Lung (tissue), 12 donors: ENCODE data around the gene TLE2. TPM values are rescaled to one million over a fixed set of nuclear protein-coding genes. Genes with fewer than 3 reads are reported as not detected.
"Not testable (repeated sequence)": the region's sequence is repeated elsewhere in the genome, so short reads cannot be mapped to it uniquely, and the experiment has no call there.

Source experiments
- ATAC-seq: fragments of 200-7000 bp; cut with Tn5 transposase; one replicate; pipeline ENCODE4 v1.9.1; 2020; ENCODE audit warnings: moderate number of reproducible peaks; ENCODE audit not compliant: insufficient read depth, low FRiP score
- DNase-seq, 3 donors: peaks; one replicate each; pipeline ENCODE4 v3.0.0-alpha.2; 2013 to 2017
- H3K27ac ChIP-seq, 2 donors: one replicate each; pipeline ENCODE4 v1.5.1; 2013; ENCODE audit warnings: mild to moderate bottlenecking in 2 of 2, moderate library complexity in 2 of 2, control low read depth in 1 of 2, inconsistent platforms in 1 of 2, low read depth in 1 of 2, low read length in 1 of 2
- H3K27me3 ChIP-seq, 3 donors: one replicate each; pipeline ENCODE4 v1.5.1; 2013; ENCODE audit warnings: low read length in 2 of 3; ENCODE audit not compliant: control insufficient read depth in 3 of 3, insufficient read depth in 3 of 3
- H3K36me3 ChIP-seq, 4 donors: one replicate each; pipeline ENCODE4 v1.5.1; 2013; ENCODE audit warnings: low read length in 4 of 4, mild to moderate bottlenecking in 1 of 4, moderate library complexity in 1 of 4; ENCODE audit not compliant: control insufficient read depth in 4 of 4, insufficient read depth in 4 of 4
- H3K4me1 ChIP-seq, 5 donors: one replicate each; pipeline ENCODE4 v1.5.1; 2013; ENCODE audit warnings: low read length in 5 of 5, mild to moderate bottlenecking in 2 of 5, moderate library complexity in 1 of 5; ENCODE audit not compliant: control insufficient read depth in 5 of 5, insufficient read depth in 5 of 5
- H3K4me3 ChIP-seq: one replicate; pipeline ENCODE4 v1.5.1; 2013; ENCODE audit warnings: mild to moderate bottlenecking, control low read depth, moderate library complexity
- H3K9ac ChIP-seq, 2 donors: one replicate each; pipeline ENCODE4 v1.5.1; 2013; ENCODE audit warnings: low read length in 2 of 2, control low read depth in 1 of 2; ENCODE audit not compliant: insufficient read depth in 1 of 2
- H3K9me3 ChIP-seq, 4 donors: one replicate each; pipeline ENCODE4 v1.5.1; 2013; ENCODE audit warnings: low read length in 3 of 4, mild to moderate bottlenecking in 1 of 4, moderate library complexity in 1 of 4; ENCODE audit not compliant: control insufficient read depth in 4 of 4, insufficient read depth in 3 of 4
- CTCF ChIP-seq: IDR thresholded peaks from 2 replicates; pipeline ENCODE4 v1.5.1; 2012; ENCODE audit warnings: mild to moderate bottlenecking; ENCODE audit errors: control extremely low read depth, extremely low read depth
- WGBS, 2 donors: extraction: QIAGEN DNeasy Blood & Tissue Kit; methylation state at CpG; one replicate each; pipeline ENCODE4 v1.1.7; 2013; 5-methylcytosine and 5-hydroxymethylcytosine counted together
- polyA plus RNA-seq, 2 donors: library from polyadenylated mRNA; stranded (reverse); fragments of 200-250 nt; gene quantifications; one replicate each; pipeline ENCODE4 v1.2.1, GENCODE V29; 2013
- total RNA-seq, 2 donors: library from RNA; depleted of rRNA in 1 of 2; stranded (reverse); fragments of >200 nt in 1 of 2; gene quantifications; one replicate each; pipeline ENCODE4 v1.2.1, GENCODE V29; 2014 to 2021
- donor health status: control.
- donor health status: control.
- donor health status: Bipolar disorder and iron deficiency.
- donor health status: healthy.
- donor health status: DM: yes; HTN: yes; CAD: no.

The TLE2 gene
- total and polyA plus RNA-seq, 4 donors: 30.8 to 47.1 (median 39.2) TPM

GRCh38 chr19:2994588-2995131 is 34.4 kb downstream of the TLE2 start:
- Histone ChIP-seq H3K9ac (no peak overlapping the region), H3K36me3 (peaks cover 0 to 11% (median 5%) of the 10 kb centered on the region in 4 donors), H3K4me1 (no peaks in the 10 kb centered on the region), H3K9me3 (no peaks in the 10 kb centered on the region), H3K27ac (no peak overlapping the region), H3K27me3 (no peaks in the 10 kb centered on the region), H3K4me3 (no peak overlapping the region)
- 84 to 88% methylated on average over 15 of the region's 15 CpGs for WGBS, 2 donors
- ATAC-seq: no peak
- no peak for DNase-seq
- no peak for TF ChIP-seq CTCF

- Histone ChIP-seq H3K4me3 (no peak overlapping the region), H3K27me3 (no peaks in the 10 kb centered on the region), H3K4me1 (no peaks in the 10 kb centered on the region), H3K27ac (no peak overlapping the region), H3K9ac (no peak overlapping the region), H3K36me3 (peaks cover 0 to 9% (median 3%) of the 10 kb centered on the region in 4 donors), H3K9me3 (no peaks in the 10 kb centered on the region)
- DNase-seq: no peak
- ATAC-seq: no peak
- TF ChIP-seq CTCF: no peak
- WGBS, 2 donors: 69 to 71% methylated on average over 9 of the region's 9 CpGs
Observed at GRCh38 chr19:2993579-2993978, 35.5 kb downstream of the TLE2 start.

- Histone ChIP-seq H3K4me1 (peaks cover 0 to 2% (median 0%) of the 10 kb centered on the region in 5 donors), H3K27ac (no peak overlapping the region), H3K36me3 (peaks cover 0 to 8% (median 2%) of the 10 kb centered on the region in 4 donors), H3K9me3 (no peaks in the 10 kb centered on the region), H3K9ac (no peak overlapping the region), H3K4me3 (no peak overlapping the region), H3K27me3 (no peaks in the 10 kb centered on the region)
- no peak for DNase-seq
- 75 to 87% methylated on average over 14 of the region's 14 CpGs for WGBS, 2 donors
- TF ChIP-seq CTCF: no peak
- no peak for ATAC-seq
Observed at GRCh38 chr19:2992958-2993357, 36.1 kb downstream of the TLE2 start.

- not testable (repeated sequence) for DNase-seq, H3K4me3 ChIP-seq, H3K36me3 ChIP-seq, H3K4me1 ChIP-seq, H3K27me3 ChIP-seq, ATAC-seq, H3K9ac ChIP-seq, H3K27ac ChIP-seq, H3K9me3 ChIP-seq
- 92 to 94% methylated on average over 11 of the region's 11 CpGs for WGBS, 2 donors
Observed at GRCh38 chr19:2992333-2992732, 36.7 kb downstream of the TLE2 start.
